ENCODE data around the gene FMNL2.

The FMNL2 gene

GRCh38 chr2:152602750-152603149, 267.8 kb downstream of the FMNL2 start:
- in situ Hi-C loops (cut with MboI; ENCODE audit: low sequenced_read_pairs), result no loop called here

DNA sequence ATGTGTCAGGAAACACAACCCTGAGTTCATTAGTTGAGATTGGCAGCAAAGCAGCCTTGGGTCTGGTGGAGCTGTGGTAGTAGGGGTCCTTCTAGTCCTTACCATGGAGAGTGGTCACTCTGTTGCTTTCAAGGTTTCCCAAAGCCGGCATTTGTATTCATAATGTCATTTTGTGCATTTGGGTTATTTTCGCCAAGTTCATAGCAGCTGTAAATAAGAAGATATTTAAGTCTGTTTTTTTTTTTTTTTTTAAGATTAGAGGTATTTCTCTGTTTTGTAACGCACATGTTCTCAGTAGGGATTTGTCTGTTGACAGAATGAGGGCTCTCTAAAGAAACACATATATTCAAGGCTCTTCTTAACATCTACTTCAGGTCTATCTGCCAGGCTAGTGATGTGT, 268.2 kb downstream of the FMNL2 start:
- in situ Hi-C loops (cut with MboI; ENCODE audit: low sequenced_read_pairs), result no loop called here

DNA sequence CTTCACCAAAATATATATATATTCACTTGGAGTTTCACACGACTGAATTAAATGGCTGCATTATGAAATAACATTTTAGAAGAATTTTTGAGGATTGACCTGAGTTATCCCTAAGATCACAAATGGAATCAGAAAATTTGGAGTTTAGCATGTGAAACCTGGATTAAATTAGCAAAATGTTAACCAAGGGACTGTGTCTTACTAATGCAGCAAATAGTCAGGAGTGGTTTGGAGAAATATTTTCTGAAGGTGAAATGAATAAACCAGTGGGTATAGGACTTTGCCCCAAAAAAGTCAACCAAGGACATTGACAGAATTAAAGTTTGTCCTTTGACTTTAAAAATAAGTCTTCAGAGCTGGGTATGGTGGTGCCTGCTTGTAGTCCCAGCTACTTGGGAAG, 271.1 kb downstream of the FMNL2 start:
- in situ Hi-C loops (cut with MboI; ENCODE audit: low sequenced_read_pairs), result no loop called here

- in situ Hi-C loops (cut with MboI; ENCODE audit: low sequenced_read_pairs), result no loop called here
These were observed 272.0 kb downstream of the FMNL2 start for GRCh38 chr2:152606941-152607340.

DNA sequence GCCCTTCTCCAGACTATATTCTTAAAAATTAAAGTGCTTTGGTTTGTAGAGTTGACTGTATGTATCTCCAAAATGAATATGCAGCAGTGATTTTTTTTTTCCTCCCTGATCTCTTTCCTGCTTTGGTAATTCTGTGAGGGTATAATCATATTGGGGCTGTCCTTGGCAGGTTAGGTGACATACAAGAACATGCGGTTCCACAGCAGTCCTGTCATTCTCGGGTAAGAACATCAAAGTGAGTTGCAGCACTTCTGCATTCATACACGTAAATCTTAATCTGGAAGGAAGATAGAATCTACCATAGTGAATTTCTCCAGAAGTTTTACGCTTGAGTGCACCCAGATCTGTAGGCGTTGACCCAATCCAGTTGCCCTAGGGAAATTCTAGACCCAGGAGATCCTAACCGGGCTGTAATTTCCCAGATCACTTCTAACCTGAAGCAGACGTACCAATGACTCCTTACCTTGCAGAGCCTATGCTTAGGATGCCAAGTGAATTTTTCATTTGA, 272.9 kb downstream of the FMNL2 start:
- in situ Hi-C loops (cut with MboI; ENCODE audit: low sequenced_read_pairs), result no loop called here

DNA sequence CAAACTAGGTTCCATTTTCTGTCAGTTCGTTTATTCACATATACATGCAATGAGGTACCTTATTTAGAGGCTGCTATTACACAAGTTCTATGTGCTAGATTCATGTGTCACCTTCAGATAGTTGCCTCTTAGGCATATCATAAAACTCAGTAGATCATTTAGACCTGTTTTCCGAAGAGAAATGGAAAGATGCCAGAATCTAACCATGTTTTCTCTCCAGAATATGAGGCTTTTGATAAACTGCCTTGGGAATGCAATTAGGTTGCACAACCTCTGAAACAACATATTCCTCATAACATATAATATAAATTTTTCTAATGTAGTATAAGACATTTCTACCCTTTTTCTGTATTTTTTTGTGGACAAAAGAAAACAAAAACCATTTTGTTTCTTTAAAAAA, 274.2 kb downstream of the FMNL2 start:
- in situ Hi-C loops (cut with MboI; ENCODE audit: low sequenced_read_pairs), result no loop called here

DNA sequence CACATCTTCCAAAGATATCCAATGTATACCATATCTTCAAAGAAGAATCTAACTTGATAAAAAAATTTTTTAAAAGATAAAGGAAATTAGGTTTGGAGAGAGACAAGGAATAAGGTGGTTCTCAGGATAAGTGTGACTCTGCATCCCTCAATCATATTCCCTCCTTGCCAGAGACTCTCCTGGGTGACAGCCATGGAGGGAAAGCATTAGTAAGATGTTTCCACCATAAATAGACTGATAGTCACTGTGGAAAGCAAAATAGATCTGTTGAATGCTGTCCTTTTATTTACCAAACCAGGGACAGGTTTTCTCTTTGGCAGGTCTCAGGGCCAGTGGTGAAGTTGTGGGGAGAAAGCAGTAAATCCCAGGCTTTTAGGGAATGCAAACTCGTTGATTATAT, 274.7 kb downstream of the FMNL2 start:
- in situ Hi-C loops (cut with MboI; ENCODE audit: low sequenced_read_pairs), result no loop called here

- in situ Hi-C loops (cut with MboI; ENCODE audit: low sequenced_read_pairs), result no loop called here
These were observed 276.7 kb downstream of the FMNL2 start for GRCh38 chr2:152611458-152612231.

- in situ Hi-C loops (cut with MboI; ENCODE audit: low sequenced_read_pairs), result no loop called here
These were observed 278.3 kb downstream of the FMNL2 start for GRCh38 chr2:152613235-152613634.

- in situ Hi-C loops (cut with MboI; ENCODE audit: low sequenced_read_pairs), result no loop called here
These were observed 280.2 kb downstream of the FMNL2 start for GRCh38 chr2:152615177-152615576.

DNA sequence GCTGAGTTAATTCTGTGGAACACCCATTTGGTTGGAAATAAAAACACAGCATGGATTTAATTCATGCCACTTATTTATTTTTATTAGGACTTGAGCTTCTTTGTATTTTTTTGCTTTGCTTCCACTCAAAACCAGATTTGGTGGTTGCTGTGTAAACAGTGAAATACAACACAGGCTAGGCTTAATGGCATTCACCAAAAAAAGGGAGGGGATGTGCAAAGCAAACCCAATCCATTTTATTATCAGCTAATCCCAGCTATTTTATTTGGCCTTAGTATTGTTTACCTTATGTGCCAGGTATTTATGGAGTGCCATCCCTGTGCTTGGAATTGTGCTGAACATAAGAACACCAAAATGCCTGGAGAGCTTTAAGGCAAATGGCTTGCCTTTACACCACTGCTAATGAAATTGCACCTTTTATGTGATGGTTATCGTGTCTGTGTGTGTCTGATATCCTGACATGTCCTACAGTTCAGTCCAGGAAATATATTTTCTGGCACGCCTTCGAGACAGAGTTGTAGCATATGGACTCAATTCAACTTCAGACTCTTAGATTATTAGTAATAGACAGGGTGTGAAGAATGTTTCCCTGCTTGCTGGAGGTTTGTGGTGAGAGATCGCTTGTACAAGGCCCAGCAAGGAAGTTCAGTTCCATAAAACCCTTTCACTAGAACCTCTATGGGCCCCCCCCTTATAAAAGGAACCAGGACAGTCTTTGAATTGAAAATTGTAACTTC, 282.6 kb downstream of the FMNL2 start:
- in situ Hi-C loops (cut with MboI; ENCODE audit: low sequenced_read_pairs), result no loop called here

DNA sequence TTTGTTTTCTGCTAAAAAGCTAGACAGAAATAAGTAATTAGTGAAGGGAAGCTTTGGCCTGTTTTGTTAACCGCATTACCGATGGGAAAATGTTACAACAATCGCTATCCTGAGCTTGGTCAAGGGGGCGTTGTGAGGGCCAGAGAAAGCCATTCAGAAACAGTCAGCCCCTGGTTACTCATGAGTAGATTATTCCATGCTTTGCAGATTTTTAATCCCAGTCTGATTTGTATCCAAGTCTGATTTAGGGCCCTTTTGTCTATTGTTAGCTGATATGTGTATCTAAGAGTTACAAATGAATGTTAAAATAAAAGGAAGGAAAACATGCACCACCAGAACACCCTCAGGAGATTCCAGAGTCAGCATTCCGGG, 283.2 kb downstream of the FMNL2 start:
- in situ Hi-C loops (cut with MboI; ENCODE audit: low sequenced_read_pairs), result no loop called here

GRCh38 chr2:152620208-152620607, 285.2 kb downstream of the FMNL2 start:
- in situ Hi-C loops (cut with MboI; ENCODE audit: low sequenced_read_pairs), result no loop called here

DNA sequence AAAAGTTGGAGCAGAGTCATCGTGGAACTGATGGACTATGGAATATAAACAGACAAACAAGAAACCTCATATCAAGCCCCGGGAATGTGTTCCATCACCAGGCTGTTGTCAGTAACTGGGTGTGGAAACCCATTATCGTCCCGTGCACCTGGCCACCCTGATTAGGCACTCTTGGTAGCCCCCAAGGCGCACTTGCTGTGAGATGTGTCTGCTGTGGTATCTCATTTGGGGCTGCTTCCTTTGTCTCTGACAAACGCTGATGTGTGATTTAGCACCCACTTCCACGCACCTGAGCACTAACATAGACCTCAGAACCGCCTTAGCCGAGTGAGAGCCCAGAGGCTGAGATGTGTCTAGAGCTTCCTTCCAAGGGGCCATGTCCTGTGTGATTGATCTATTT, 286.0 kb downstream of the FMNL2 start:
- in situ Hi-C loops (cut with MboI; ENCODE audit: low sequenced_read_pairs), result no loop called here

- in situ Hi-C loops (cut with MboI; ENCODE audit: low sequenced_read_pairs), result no loop called here
These were observed 287.2 kb downstream of the FMNL2 start for GRCh38 chr2:152622219-152622618.

- in situ Hi-C loops (cut with MboI; ENCODE audit: low sequenced_read_pairs), result no loop called here
These were observed 288.2 kb downstream of the FMNL2 start for GRCh38 chr2:152623076-152623740.

DNA sequence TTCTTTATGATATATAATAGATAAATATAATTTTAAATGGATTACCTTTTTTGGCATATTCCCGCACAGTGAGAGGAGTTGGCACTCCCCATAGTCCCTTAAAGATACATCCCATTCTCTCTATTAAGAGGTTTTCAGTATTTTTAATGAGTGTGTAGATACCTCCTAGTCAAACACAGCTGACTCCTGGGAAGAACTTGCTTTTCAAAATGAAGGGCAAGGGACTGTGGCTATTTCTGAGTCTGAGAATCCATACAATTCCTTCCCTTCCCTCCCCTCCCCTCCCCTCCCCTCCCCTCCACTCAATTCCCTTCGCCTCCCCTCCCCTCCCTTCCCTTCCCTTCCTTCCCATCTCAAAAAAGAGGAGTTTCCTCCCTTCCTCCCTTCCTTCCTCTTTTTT, 288.8 kb downstream of the FMNL2 start:
- in situ Hi-C loops (cut with MboI; ENCODE audit: low sequenced_read_pairs), result no loop called here

- in situ Hi-C loops (cut with MboI; ENCODE audit: low sequenced_read_pairs), result loop anchor here (25.0 kb wide), 1 partner anchor 588 kb away; no protein-coding TSS in a partner anchor
These were observed 289.8 kb downstream of the FMNL2 start for GRCh38 chr2:152624805-152625204.

DNA sequence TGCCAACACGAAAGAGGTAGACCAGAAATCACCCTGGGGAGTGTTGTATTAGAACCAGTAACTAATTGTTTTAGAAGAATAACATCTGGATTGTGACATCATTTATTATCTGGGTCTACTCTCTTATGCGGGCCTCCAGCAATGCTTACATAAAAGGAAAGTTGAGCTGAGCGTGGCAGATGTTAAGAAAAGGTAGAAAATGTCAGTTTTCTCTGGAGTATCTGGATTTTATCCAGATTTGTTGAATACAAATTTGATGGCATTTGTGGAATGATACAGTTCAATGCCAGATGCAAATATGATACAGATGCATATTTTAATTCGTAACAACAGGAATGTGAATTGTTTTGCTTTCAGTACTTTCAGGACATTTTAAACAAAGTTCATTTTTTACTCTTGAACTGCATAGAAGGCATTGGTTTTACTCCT, 292.0 kb downstream of the FMNL2 start:
- in situ Hi-C loops (cut with MboI; ENCODE audit: low sequenced_read_pairs), result loop anchor here (25.0 kb wide), 1 partner anchor 590 kb away; no protein-coding TSS in a partner anchor

DNA sequence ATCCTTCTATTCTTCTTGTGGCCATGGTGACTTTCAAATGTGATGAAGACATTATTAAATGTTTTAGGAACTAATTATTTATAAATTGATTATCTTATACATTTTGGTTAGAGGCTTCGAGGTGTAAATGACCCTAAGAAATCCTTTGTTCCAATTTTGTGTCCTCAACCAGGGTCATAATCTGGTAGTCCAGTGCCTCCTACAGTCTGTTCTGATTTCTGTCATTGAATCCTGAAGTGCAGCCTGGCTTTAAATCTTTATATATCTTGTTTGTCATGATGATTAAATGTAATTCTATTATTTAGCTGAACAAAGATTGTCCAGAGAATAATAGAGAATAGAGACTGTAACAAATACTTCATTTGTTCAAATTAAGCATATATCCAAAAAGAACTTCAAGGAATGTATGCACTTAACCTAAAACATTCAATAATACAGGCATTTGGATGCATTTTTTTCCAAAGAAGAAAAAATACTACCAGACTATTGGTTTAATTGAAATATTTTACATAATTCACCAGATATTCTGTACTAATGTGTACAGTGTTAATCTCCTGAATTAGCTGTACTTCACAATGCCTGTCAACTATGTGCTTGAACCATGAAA, 292.5 kb downstream of the FMNL2 start:
- in situ Hi-C loops (cut with MboI; ENCODE audit: low sequenced_read_pairs), result loop anchor here (25.0 kb wide), 1 partner anchor 590 kb away; no protein-coding TSS in a partner anchor

- in situ Hi-C loops (cut with MboI; ENCODE audit: low sequenced_read_pairs), result loop anchor here (25.0 kb wide), 1 partner anchor 592 kb away; no protein-coding TSS in a partner anchor
These were observed 294.2 kb downstream of the FMNL2 start for GRCh38 chr2:152629202-152629601.

Measured in HL-60/S4 treated with retinoic acid at 250 ng/mL for 4 days and 3 days (cell line).